Lung (tissue), 12 donors: ENCODE data around the gene MIER2. TPM values are rescaled to one million over a fixed set of nuclear protein-coding genes. Genes with fewer than 3 reads are reported as not detected.

Experiments used
- ATAC-seq: fragments of 200-7000 bp; cut with Tn5 transposase; one replicate; pipeline ENCODE4 v1.9.1; 2020; ENCODE audit warnings: moderate number of reproducible peaks; ENCODE audit not compliant: insufficient read depth, low FRiP score
- DNase-seq, 3 donors: peaks; one replicate each; pipeline ENCODE4 v3.0.0-alpha.2; 2013 to 2017
- H3K27ac ChIP-seq, 2 donors: one replicate each; pipeline ENCODE4 v1.5.1; 2013; ENCODE audit warnings: mild to moderate bottlenecking in 2 of 2, moderate library complexity in 2 of 2, control low read depth in 1 of 2, inconsistent platforms in 1 of 2, low read depth in 1 of 2, low read length in 1 of 2
- H3K27me3 ChIP-seq, 3 donors: one replicate each; pipeline ENCODE4 v1.5.1; 2013; ENCODE audit warnings: low read length in 2 of 3; ENCODE audit not compliant: control insufficient read depth in 3 of 3, insufficient read depth in 3 of 3
- H3K36me3 ChIP-seq, 4 donors: one replicate each; pipeline ENCODE4 v1.5.1; 2013; ENCODE audit warnings: low read length in 4 of 4, mild to moderate bottlenecking in 1 of 4, moderate library complexity in 1 of 4; ENCODE audit not compliant: control insufficient read depth in 4 of 4, insufficient read depth in 4 of 4
- H3K4me1 ChIP-seq, 5 donors: one replicate each; pipeline ENCODE4 v1.5.1; 2013; ENCODE audit warnings: low read length in 5 of 5, mild to moderate bottlenecking in 2 of 5, moderate library complexity in 1 of 5; ENCODE audit not compliant: control insufficient read depth in 5 of 5, insufficient read depth in 5 of 5
- H3K4me3 ChIP-seq: one replicate; pipeline ENCODE4 v1.5.1; 2013; ENCODE audit warnings: mild to moderate bottlenecking, control low read depth, moderate library complexity
- H3K9ac ChIP-seq, 2 donors: one replicate each; pipeline ENCODE4 v1.5.1; 2013; ENCODE audit warnings: low read length in 2 of 2, control low read depth in 1 of 2; ENCODE audit not compliant: insufficient read depth in 1 of 2
- H3K9me3 ChIP-seq, 4 donors: one replicate each; pipeline ENCODE4 v1.5.1; 2013; ENCODE audit warnings: low read length in 3 of 4, mild to moderate bottlenecking in 1 of 4, moderate library complexity in 1 of 4; ENCODE audit not compliant: control insufficient read depth in 4 of 4, insufficient read depth in 3 of 4
- CTCF ChIP-seq: IDR thresholded peaks from 2 replicates; pipeline ENCODE4 v1.5.1; 2012; ENCODE audit warnings: mild to moderate bottlenecking; ENCODE audit errors: control extremely low read depth, extremely low read depth
- WGBS, 2 donors: extraction: QIAGEN DNeasy Blood & Tissue Kit; methylation state at CpG; one replicate each; pipeline ENCODE4 v1.1.7; 2013; 5-methylcytosine and 5-hydroxymethylcytosine counted together
- polyA plus RNA-seq, 2 donors: library from polyadenylated mRNA; stranded (reverse); fragments of 200-250 nt; gene quantifications; one replicate each; pipeline ENCODE4 v1.2.1, GENCODE V29; 2013
- total RNA-seq, 2 donors: library from RNA; depleted of rRNA in 1 of 2; stranded (reverse); fragments of >200 nt in 1 of 2; gene quantifications; one replicate each; pipeline ENCODE4 v1.2.1, GENCODE V29; 2014 to 2021
- donor health status: control.
- donor health status: control.
- donor health status: Bipolar disorder and iron deficiency.
- donor health status: healthy.
- donor health status: DM: yes; HTN: yes; CAD: no.

Gene MIER2
- total and polyA plus RNA-seq, 4 donors = 19.4 to 34.9 (median 28.3) TPM

GRCh38 chr19:283395-283794, 61.2 kb downstream of the MIER2 start:
- ATAC-seq (no peak), DNase-seq (no peak)
- H3K4me1 ChIP-seq = no peaks in the 10 kb centered on the region
- no peaks in the 10 kb centered on the region for H3K9me3 ChIP-seq
- H3K27me3 ChIP-seq = peaks cover 0 to 2% (median 0%) of the 10 kb centered on the region in 3 donors
- no peak overlapping the region for H3K27ac ChIP-seq
- H3K9ac ChIP-seq = no peak overlapping the region
- WGBS, 2 donors = 87 to 92% methylated on average over 10 of the region's 10 CpGs
- no peaks in the 10 kb centered on the region for H3K36me3 ChIP-seq
- TF ChIP-seq CTCF = no peak
- no peak overlapping the region for H3K4me3 ChIP-seq

GRCh38 chr19:282501-282900, 62.1 kb downstream of the MIER2 start:
- no peak for ATAC-seq
- no peak overlapping the region for H3K4me3 ChIP-seq
- DNase-seq = no peak
- H3K27me3 ChIP-seq = no peaks in the 10 kb centered on the region
- no peaks in the 10 kb centered on the region for H3K9me3 ChIP-seq
- no peaks in the 10 kb centered on the region for H3K36me3 ChIP-seq
- H3K27ac ChIP-seq = no peak overlapping the region
- H3K4me1 ChIP-seq = no peaks in the 10 kb centered on the region
- no peak for TF ChIP-seq CTCF
- WGBS, 2 donors = 72 to 76% methylated on average over 13 of the region's 13 CpGs
- H3K9ac ChIP-seq = no peak overlapping the region

- no peak overlapping the region for H3K4me3 ChIP-seq
- 77 to 87% methylated on average over 9 to 10 of the region's 10 CpGs for WGBS, 2 donors
- H3K4me1 ChIP-seq = no peaks in the 10 kb centered on the region
- H3K27ac ChIP-seq = no peak overlapping the region
- no peaks in the 10 kb centered on the region for H3K36me3 ChIP-seq
- no peak for DNase-seq
- no peak overlapping the region for H3K9ac ChIP-seq
- no peaks in the 10 kb centered on the region for H3K9me3 ChIP-seq
- TF ChIP-seq CTCF = no peak
- ATAC-seq = no peak
- no peaks in the 10 kb centered on the region for H3K27me3 ChIP-seq
Observed at GRCh38 chr19:281992-282391, 62.6 kb downstream of the MIER2 start.

- WGBS, 2 donors = 77 to 84% methylated on average over 16 of the region's 16 CpGs
- DNase-seq = no peak
- no peaks in the 10 kb centered on the region for H3K4me1 ChIP-seq
- H3K9ac ChIP-seq = no peak overlapping the region
- no peak overlapping the region for H3K4me3 ChIP-seq
- no peak for TF ChIP-seq CTCF
- H3K9me3 ChIP-seq = no peaks in the 10 kb centered on the region
- no peak overlapping the region for H3K27ac ChIP-seq
- H3K36me3 ChIP-seq = no peaks in the 10 kb centered on the region
- H3K27me3 ChIP-seq = no peaks in the 10 kb centered on the region
- no peak for ATAC-seq
Observed at GRCh38 chr19:281156-281853, 63.3 kb downstream of the MIER2 start.
